ENCODE measurements around the gene SLC25A10.

SLC25A10 gene

GRCh38 chr17:81697261-81698044, 14.6 kb upstream of the SLC25A10 start:
- Histone ChIP-seq H3K27me3 (no peaks in the 10 kb centered on the region), H3K4me3 (ENCODE audit: low read depth in 1 of 2, low read length in 1 of 2) (no peak overlapping the region), H3K27ac (no peak overlapping the region), H3K9me3 (no peaks in the 10 kb centered on the region), H3K36me3 (peaks cover 94% of the 10 kb centered on the region), H3K4me1 (ENCODE audit: control insufficient read depth in 1 of 2, insufficient read depth in 1 of 2, low read depth in 1 of 2, low read length in 1 of 2) (peaks cover 5 to 18% of the 10 kb centered on the region in 2 experiments)
- TF ChIP-seq CTCF (IDR thresholded peaks at IDR 0.05), result no peak

- Histone ChIP-seq H3K27ac (no peak overlapping the region), H3K9me3 (no peaks in the 10 kb centered on the region), H3K27me3 (no peaks in the 10 kb centered on the region), H3K36me3 (peaks cover 62% of the 10 kb centered on the region), H3K4me3 (ENCODE audit: low read depth in 1 of 2, low read length in 1 of 2) (no peak overlapping the region), H3K4me1 (ENCODE audit: control insufficient read depth in 1 of 2, insufficient read depth in 1 of 2, low read depth in 1 of 2, low read length in 1 of 2) (peaks cover 20 to 37% of the 10 kb centered on the region in 2 experiments)
- no peak for TF ChIP-seq CTCF (IDR thresholded peaks at IDR 0.05)
Observed at GRCh38 chr17:81700353-81701287, 11.5 kb upstream of the SLC25A10 start.

DNA sequence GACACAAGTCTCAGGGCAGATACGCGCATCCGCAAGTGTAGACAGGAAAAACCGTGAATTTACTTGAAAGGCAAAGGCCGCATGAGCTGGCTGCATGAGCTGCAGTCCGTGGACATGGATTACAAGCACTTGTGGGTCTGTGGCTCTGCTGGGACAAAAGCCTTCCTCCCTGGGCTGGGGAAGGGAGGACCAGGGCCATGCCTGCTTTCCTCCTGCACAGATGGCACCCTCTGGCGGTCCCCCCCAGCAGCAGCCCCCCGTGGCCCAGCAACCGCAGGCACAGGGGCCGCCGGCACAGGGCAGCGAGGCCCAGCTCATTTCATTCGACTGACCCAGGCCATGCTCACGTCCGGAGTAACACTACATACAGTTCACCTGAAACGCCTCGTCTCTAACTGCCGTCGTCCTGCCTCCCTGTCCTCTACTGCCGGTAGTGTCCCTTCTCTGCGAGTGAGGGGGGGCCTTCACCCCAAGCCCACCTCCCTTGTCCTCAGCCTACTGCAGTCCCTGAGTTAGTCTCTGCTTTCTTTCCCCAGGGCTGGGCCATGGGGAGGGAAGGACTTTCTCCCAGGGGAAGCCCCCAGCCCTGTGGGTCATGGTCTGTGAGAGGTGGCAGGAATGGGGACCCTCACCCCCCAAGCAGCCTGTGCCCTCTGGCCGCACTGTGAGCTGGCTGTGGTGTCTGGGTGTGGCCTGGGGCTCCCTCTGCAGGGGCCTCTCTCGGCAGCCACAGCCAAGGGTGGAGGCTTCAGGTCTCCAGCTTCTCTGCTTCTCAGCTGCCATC, 10.6 kb upstream of the SLC25A10 start:
- H3K9me3 ChIP-seq, result no peaks in the 10 kb centered on the region
- H3K36me3 ChIP-seq, result peaks cover 54% of the 10 kb centered on the region
- peaks cover 20 to 37% of the 10 kb centered on the region in 2 experiments for H3K4me1 ChIP-seq (ENCODE audit: control insufficient read depth in 1 of 2, insufficient read depth in 1 of 2, low read depth in 1 of 2, low read length in 1 of 2)
- H3K4me3 ChIP-seq (ENCODE audit: low read depth in 1 of 2, low read length in 1 of 2), result peak overlapping the region in 1 of 2 experiments; percentile 92
- peak overlapping the region; percentile 90 for H3K27ac ChIP-seq
- no peak for TF ChIP-seq CTCF (IDR thresholded peaks at IDR 0.05)
- no peaks in the 10 kb centered on the region for H3K27me3 ChIP-seq

DNA sequence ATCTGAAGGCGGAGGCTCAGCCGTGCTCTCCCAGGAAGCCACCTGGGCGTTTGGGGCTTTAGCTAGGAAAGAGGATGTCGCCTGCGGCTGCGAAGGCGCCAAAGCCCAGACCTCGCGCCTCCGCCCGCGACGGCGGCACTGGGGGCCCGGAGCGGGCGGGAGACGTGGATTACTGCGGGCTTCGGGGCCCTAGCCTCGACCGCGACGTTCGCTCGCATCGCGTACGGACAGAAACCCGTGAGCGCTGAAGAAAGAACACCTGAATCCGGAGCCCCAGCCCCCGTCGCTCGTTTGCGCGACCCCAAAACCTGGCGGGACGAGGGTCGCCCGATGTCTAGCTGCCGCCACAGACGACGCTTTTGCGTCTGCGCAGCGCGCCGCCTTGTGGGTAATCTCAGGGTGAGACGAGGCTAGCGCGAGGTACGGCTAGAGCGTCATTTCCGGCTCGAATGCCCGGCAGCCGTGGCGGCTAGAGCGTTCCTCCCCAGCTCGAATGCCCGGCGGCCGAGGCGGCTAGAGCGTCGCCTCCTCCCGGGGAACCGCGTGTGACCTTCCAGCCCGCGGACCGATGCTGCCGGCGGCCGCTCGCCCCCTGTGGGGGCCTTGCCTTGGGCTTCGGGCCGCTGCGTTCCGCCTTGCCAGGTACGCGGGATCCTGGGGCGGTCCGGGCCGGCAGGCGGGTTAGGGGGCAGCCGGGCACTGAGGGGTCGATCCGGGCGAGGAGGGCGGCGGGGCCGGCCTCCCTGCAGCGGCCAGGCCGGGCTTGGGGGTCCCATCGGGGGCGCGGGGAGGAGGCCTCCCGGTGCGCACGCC, 8.9 kb upstream of the SLC25A10 start, which contains the start of gene MRPL12:
MRPL12 (plus strand) TSS at position 434 of the 813 bp plus-strand sequence; CDS start at position 569, 135 bp downstream.
- peak; percentile 77 for TF ChIP-seq CTCF (IDR thresholded peaks at IDR 0.05)
- Histone ChIP-seq H3K4me1 (ENCODE audit: control insufficient read depth in 1 of 2, insufficient read depth in 1 of 2, low read depth in 1 of 2, low read length in 1 of 2) (peaks cover 20 to 32% of the 10 kb centered on the region in 2 experiments), H3K4me3 (ENCODE audit: low read depth in 1 of 2, low read length in 1 of 2) (peak within 1 kb of the TSS; percentile 88 to 92), H3K27ac (peak within 1 kb of the TSS; percentile 90), H3K27me3 (no peaks in the 10 kb centered on the region), H3K36me3 (peaks cover 37% of the 10 kb centered on the region), H3K9me3 (no peaks in the 10 kb centered on the region)
